Activated naive CD8-positive, alpha-beta T cell treated with anti-CD3 and anti-CD28 coated beads, Interleukin-2, amount 10 ng/mL, durations not matched to agents 7 days and 5 days (primary cell): ENCODE measurements around the gene FPGT. TPM values are rescaled to one million over a fixed set of nuclear protein-coding genes. Genes with fewer than 3 reads are reported as not detected.
"Not testable (repeated sequence)": the region's sequence is repeated elsewhere in the genome, so short reads cannot be mapped to it uniquely, and the experiment has no call there.

ENCODE experiments used
- ATAC-seq: fragments of 150-1000 bp; cut with Tn5 transposase; one replicate; pipeline ENCODE4 v1.10.0; 2021; ENCODE audit warnings: low read depth, moderate library complexity
- POLR2A ChIA-PET: fragments of 350-600 bp; sonication (Branson Sonifier 250); formaldehyde crosslinking; loops from one replicate; lab custom pipeline; 2021; ENCODE audit warnings: antibody characterized with exemption; lab: Charles Lee
- DNase-seq: peaks from one replicate; pipeline ENCODE4 v3.0.0; 2021
- H3K27ac Mint-ChIP-seq: one replicate; pipeline ENCODE4 v1.8.0; 2022; ENCODE audit warnings: mild to moderate bottlenecking, mixed read lengths
- H3K27me3 Mint-ChIP-seq: one replicate; pipeline ENCODE4 v1.8.0; 2022; ENCODE audit warnings: mild to moderate bottlenecking, moderate library complexity, mixed read lengths
- H3K36me3 Mint-ChIP-seq: one replicate; pipeline ENCODE4 v1.8.0; 2021; ENCODE audit warnings: mild to moderate bottlenecking, mixed read lengths
- H3K4me1 Mint-ChIP-seq: one replicate; pipeline ENCODE4 v1.8.0; 2021; ENCODE audit warnings: mixed read lengths
- H3K4me3 Mint-ChIP-seq: one replicate; pipeline ENCODE4 v1.8.0; 2022; ENCODE audit warnings: mild to moderate bottlenecking, moderate library complexity, mixed read lengths
- H3K9me3 Mint-ChIP-seq: one replicate; pipeline ENCODE4 v1.8.0; 2021; ENCODE audit warnings: mixed read lengths
- total RNA-seq, 2 experiments: library from RNA; stranded (reverse); gene quantifications; one replicate each; pipeline ENCODE4 v1.2.3, GENCODE V29; 2021

FPGT gene
- total RNA-seq, 2 experiments from 2014 or later = 9.9 to 12.4 TPM

GRCh38 chr1:74235153-74235552 is 37.1 kb downstream of the FPGT start, which contains the start of gene TNNI3K:
Gene TNNI3K, plus strand, starts transcription at chr1:74235387. Its CDS starts 65 bp downstream, at chr1:74235452.
- no peak for ATAC-seq

GRCh38 chr1:74236440-74236839 is 38.4 kb downstream of the FPGT start:
- POLR2A ChIA-PET = no interaction called here
- no peaks in the 10 kb centered on the region for H3K36me3 Mint-ChIP-seq
- H3K9me3 Mint-ChIP-seq = no peaks in the 10 kb centered on the region
- no peak for DNase-seq
- no peak overlapping the region for H3K27ac Mint-ChIP-seq
- no peak for ATAC-seq
- H3K4me1 Mint-ChIP-seq = no peaks in the 10 kb centered on the region
- H3K4me3 Mint-ChIP-seq = no peak overlapping the region
- H3K27me3 Mint-ChIP-seq = no peaks in the 10 kb centered on the region

More at GRCh38 chr1:74235153-74235552, 37.1 kb downstream of the FPGT start, which contains the start of gene TNNI3K:
- no peak within 1 kb of the TSS for H3K4me3 Mint-ChIP-seq
- H3K27me3 Mint-ChIP-seq = no peaks in the 10 kb centered on the region
- H3K36me3 Mint-ChIP-seq = no peaks in the 10 kb centered on the region
- no peaks in the 10 kb centered on the region for H3K4me1 Mint-ChIP-seq
- no peaks in the 10 kb centered on the region for H3K9me3 Mint-ChIP-seq
- POLR2A ChIA-PET = no interaction called here
- no peak for DNase-seq
- H3K27ac Mint-ChIP-seq = no peak within 1 kb of the TSS

GRCh38 chr1:74237035-74237434 is 39.0 kb downstream of the FPGT start:
- Mint-ChIP-seq H3K27ac (no peak overlapping the region), H3K4me1 (no peaks in the 10 kb centered on the region), H3K9me3 (no peaks in the 10 kb centered on the region), H3K27me3 (no peaks in the 10 kb centered on the region), H3K4me3 (no peak overlapping the region), H3K36me3 (no peaks in the 10 kb centered on the region)
- no peak for ATAC-seq
- DNase-seq = no peak
- POLR2A ChIA-PET = no interaction called here

GRCh38 chr1:74237787-74238186 is 39.7 kb downstream of the FPGT start:
- no peak for ATAC-seq
- Mint-ChIP-seq H3K4me1 (no peaks in the 10 kb centered on the region), H3K27me3 (no peaks in the 10 kb centered on the region), H3K9me3 (no peaks in the 10 kb centered on the region), H3K4me3 (no peak overlapping the region), H3K27ac (no peak overlapping the region), H3K36me3 (no peaks in the 10 kb centered on the region)
- DNase-seq = no peak
- POLR2A ChIA-PET = no interaction called here

GRCh38 chr1:74245168-74245772 is 47.2 kb downstream of the FPGT start:
- no peak for ATAC-seq
- POLR2A ChIA-PET = no interaction called here
- H3K27ac Mint-ChIP-seq = no peak overlapping the region
- H3K4me1 Mint-ChIP-seq = no peaks in the 10 kb centered on the region
- peaks cover 2% of the 10 kb centered on the region for H3K9me3 Mint-ChIP-seq
- no peaks in the 10 kb centered on the region for H3K36me3 Mint-ChIP-seq
- H3K4me3 Mint-ChIP-seq = no peak overlapping the region
- no peak for DNase-seq
- no peaks in the 10 kb centered on the region for H3K27me3 Mint-ChIP-seq

DNA sequence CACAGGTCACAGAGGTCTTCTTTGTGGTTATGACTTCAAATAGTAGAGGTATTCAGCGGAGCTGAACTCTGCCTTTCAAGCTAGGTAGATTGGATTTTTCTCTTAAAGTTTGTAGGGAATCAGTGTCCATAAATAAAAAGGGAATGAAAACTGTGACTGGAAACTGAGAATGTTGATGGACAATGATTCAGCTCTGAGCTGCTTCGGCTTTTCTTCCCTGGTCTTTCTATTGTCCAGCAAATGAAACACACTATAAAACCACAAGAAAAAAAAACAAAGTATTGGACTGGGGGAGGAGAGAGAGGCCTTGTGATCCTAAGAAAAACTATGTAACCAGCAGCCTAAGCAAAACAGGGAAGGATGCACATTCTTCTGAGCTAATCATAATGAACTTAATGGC is 48.3 kb downstream of the FPGT start:
- H3K4me3 Mint-ChIP-seq = no peak overlapping the region
- no peaks in the 10 kb centered on the region for H3K36me3 Mint-ChIP-seq
- no peaks in the 10 kb centered on the region for H3K4me1 Mint-ChIP-seq
- no peaks in the 10 kb centered on the region for H3K27me3 Mint-ChIP-seq
- POLR2A ChIA-PET = no interaction called here
- ATAC-seq (no peak), DNase-seq (no peak)
- no peak overlapping the region for H3K27ac Mint-ChIP-seq
- H3K9me3 Mint-ChIP-seq = peaks cover 2% of the 10 kb centered on the region

- Mint-ChIP-seq H3K36me3 (no peaks in the 10 kb centered on the region), H3K4me1 (no peaks in the 10 kb centered on the region), H3K4me3 (no peak overlapping the region), H3K27ac (no peak overlapping the region), H3K9me3 (peaks cover 2% of the 10 kb centered on the region), H3K27me3 (no peaks in the 10 kb centered on the region)
- no peak for ATAC-seq
- POLR2A ChIA-PET = no interaction called here
- no peak for DNase-seq
These were observed 50.0 kb downstream of the FPGT start for GRCh38 chr1:74247881-74248528.

- ATAC-seq, DNase-seq, H3K36me3 Mint-ChIP-seq, H3K4me1 Mint-ChIP-seq, H3K4me3 Mint-ChIP-seq, H3K27ac Mint-ChIP-seq, H3K27me3 Mint-ChIP-seq, H3K9me3 Mint-ChIP-seq, POLR2A ChIA-PET: not testable (repeated sequence)
These were observed 55.3 kb downstream of the FPGT start for GRCh38 chr1:74253243-74253824.

Other genes starting within 250 kb of the FPGT start
- gene LRRIQ3, start 66 bp upstream of the FPGT start, total RNA-seq = 1 to 10 TPM; 1.7 to 1.8 TPM
- under 1 TPM; 0.45 to 0.67 TPM for gene TNNI3K, start 37.1 kb downstream of the FPGT start, total RNA-seq